CD14-positive monocyte (primary cell): ENCODE measurements around the gene TTC28. TPM values are rescaled to one million over a fixed set of nuclear protein-coding genes. Genes with fewer than 3 reads are reported as not detected.

Source experiments
- DNase-seq, 3 donors: peaks; one replicate each; pipeline ENCODE4 v3.0.0-alpha.2; 2011 to 2022
- H2AFZ ChIP-seq: 2 replicates; pipeline ENCODE4 v1.6.0; 2012; ENCODE audit warnings: mild to moderate bottlenecking, low read depth, low read length, inconsistent platforms; ENCODE audit not compliant: insufficient read depth, poor library complexity, severe bottlenecking
- H3K27ac ChIP-seq, 2 donors: 1 replicate in 1 of 2; 2 replicates in 1 of 2; pipeline ENCODE4 v1.5.1; 2012 to 2013; ENCODE audit warnings: low read length in 2 of 2, control low read depth in 1 of 2, inconsistent platforms in 1 of 2, low read depth in 1 of 2, mild to moderate bottlenecking in 1 of 2
- H3K27me3 ChIP-seq, 2 donors: one replicate each; pipeline versions ENCODE4 v1.6.0 to v1.6.1; 2011 to 2013; ENCODE audit warnings: low read length in 2 of 2; ENCODE audit not compliant: control insufficient read depth in 2 of 2, insufficient read depth in 2 of 2
- H3K36me3 ChIP-seq, 2 donors: replicated peaks in 1 of 2; 1 replicate in 1 of 2; 2 replicates in 1 of 2; pipeline versions ENCODE4 v1.5.1 to v1.6.1; 2012 to 2013; ENCODE audit warnings: low read length in 2 of 2, control low read depth in 1 of 2, inconsistent platforms in 1 of 2, mild to moderate bottlenecking in 1 of 2; ENCODE audit not compliant: insufficient read depth in 2 of 2, control insufficient read depth in 1 of 2
- H3K4me1 ChIP-seq, 2 donors: 1 replicate in 1 of 2; 2 replicates in 1 of 2; pipeline versions ENCODE4 v1.5.1 to v1.6.1; 2012 to 2013; ENCODE audit warnings: low read length in 2 of 2, control low read depth in 1 of 2, inconsistent platforms in 1 of 2, mild to moderate bottlenecking in 1 of 2, moderate library complexity in 1 of 2; ENCODE audit not compliant: insufficient read depth in 2 of 2, control insufficient read depth in 1 of 2
- H3K4me2 ChIP-seq: replicated peaks from 2 replicates; pipeline ENCODE3; 2012; ENCODE audit warnings: low read length, moderate library complexity, mild to moderate bottlenecking; ENCODE audit not compliant: poor library complexity, severe bottlenecking; ENCODE audit errors: extremely low read depth
- H3K4me3 ChIP-seq, 3 experiments: fragments of 200-600 bp in 1 of 3; sonication (generic) in 1 of 3; replicated peaks in 1 of 3; 1 replicate in 2 of 3; 2 replicates in 1 of 3; pipeline ENCODE4 v1.5.1; 2011 to 2013; ENCODE audit warnings: low read length in 3 of 3, mild to moderate bottlenecking in 3 of 3, control low read depth in 2 of 3, low read depth in 2 of 3, inconsistent platforms in 1 of 3, moderate library complexity in 1 of 3
- H3K79me2 ChIP-seq: 2 replicates; pipeline ENCODE4 v1.6.0; 2012; ENCODE audit warnings: mild to moderate bottlenecking, control low read depth, inconsistent platforms, low read length, moderate library complexity; ENCODE audit not compliant: insufficient read depth
- H3K9ac ChIP-seq: 2 replicates; pipeline ENCODE4 v1.6.0; 2017; ENCODE audit warnings: low read length, mild to moderate bottlenecking; ENCODE audit not compliant: insufficient read depth, poor library complexity, severe bottlenecking
- H3K9me3 ChIP-seq, 2 donors: replicated peaks in 1 of 2; 1 replicate in 1 of 2; 2 replicates in 1 of 2; pipeline versions ENCODE4 v1.5.1 to v1.6.1; 2012 to 2013; ENCODE audit warnings: low read length in 2 of 2, control low read depth in 1 of 2; ENCODE audit not compliant: control insufficient read depth in 1 of 2, insufficient read depth in 1 of 2
- H4K20me1 ChIP-seq: 2 replicates; pipeline ENCODE4 v1.6.0; 2012; ENCODE audit warnings: mild to moderate bottlenecking, low read length, control low read depth, moderate library complexity; ENCODE audit not compliant: insufficient read depth
- H3K27ac Mint-ChIP-seq, 7 donors: one replicate each; pipeline ENCODE4 v1.8.0; 2020; ENCODE audit warnings: mild to moderate bottlenecking in 7 of 7, mixed read lengths in 7 of 7, moderate library complexity in 6 of 7, inconsistent platforms in 2 of 7
- H3K27me3 Mint-ChIP-seq, 3 donors: one replicate each; pipeline ENCODE4 v1.8.0; 2021 to 2022; ENCODE audit warnings: low read depth in 3 of 3, mild to moderate bottlenecking in 3 of 3, mixed read lengths in 3 of 3, moderate library complexity in 3 of 3, inconsistent platforms in 1 of 3
- H3K36me3 Mint-ChIP-seq, 2 donors: one replicate each; pipeline ENCODE4 v1.8.0; 2020; ENCODE audit warnings: mixed read lengths in 2 of 2, inconsistent platforms in 1 of 2, mild to moderate bottlenecking in 1 of 2
- H3K4me1 Mint-ChIP-seq: one replicate; pipeline ENCODE4 v1.8.0; 2020; ENCODE audit warnings: mild to moderate bottlenecking, mixed read lengths
- H3K4me3 Mint-ChIP-seq, 2 donors: one replicate each; pipeline ENCODE4 v1.8.0; 2020; ENCODE audit warnings: mild to moderate bottlenecking in 2 of 2, mixed read lengths in 2 of 2, moderate library complexity in 1 of 2
- H3K9me3 Mint-ChIP-seq, 7 donors: one replicate each; pipeline ENCODE4 v1.8.0; 2020 to 2022; ENCODE audit warnings: mixed read lengths in 7 of 7, mild to moderate bottlenecking in 6 of 7, moderate library complexity in 6 of 7, inconsistent platforms in 2 of 7
- WGBS: methylation state at CpG from one replicate; pipeline ENCODE4 v1.1.5; 2013; ENCODE audit warnings: missing lambda C conversion rate; ENCODE audit not compliant: insufficient coverage; 5-methylcytosine and 5-hydroxymethylcytosine counted together
- intact Hi-C, 2 donors: fragments of 100-400 bp; cut with micrococcal nuclease; formaldehyde crosslinking; loops; one replicate each; pipeline versions ENCODE4 v1.15.0 to v1.15.1; 2023
- polyA plus RNA-seq, 3 donors: library from polyadenylated mRNA; depleted of rRNA in 1 of 3; unstranded in 2 of 3; stranded (reverse) in 1 of 3; fragments of 300-500 nt in 2 of 3; fragments of >200 nt in 1 of 3; fragmentation: Illumina TruSeq in 2 of 3; gene quantifications; 1 replicate in 2 of 3; 2 replicates in 1 of 3; pipeline ENCODE4 v1.2.3, GENCODE V29; 2012 to 2021
- TF ChIP-seq, protein P1 (sequence below): fragments of 200-600 bp; IDR thresholded peaks from one replicate; pipeline ENCODE4 v1.8.0; 2022; ENCODE audit warnings: antibody characterized with exemption, mild to moderate bottlenecking

Gene TTC28
- polyA plus RNA-seq, 3 donors: 0.24 to 0.61 TPM; not detected in 1

- Histone ChIP-seq H3K4me3 (no peak overlapping the region), H3K27ac (no peak overlapping the region), H2AFZ (no peak overlapping the region), H3K36me3 (no peaks in the 10 kb centered on the region), H3K4me1 (no peaks in the 10 kb centered on the region), H3K79me2 (no peaks in the 10 kb centered on the region), H3K4me2 (no peak overlapping the region), H4K20me1 (no peaks in the 10 kb centered on the region), H3K9me3 (no peaks in the 10 kb centered on the region), H3K27me3 (no peaks in the 10 kb centered on the region), H3K9ac (no peak overlapping the region)
- intact Hi-C loops: loop anchor here in 1 of 2 donors (5.0 kb wide), 1 partner anchor 52 kb away; no protein-coding TSS in a partner anchor
- H3K9me3 Mint-ChIP-seq: no peaks in the 10 kb centered on the region
- peaks cover 0 to 6% (median 0%) of the 10 kb centered on the region in 3 donors for H3K27me3 Mint-ChIP-seq
- TF ChIP-seq, protein P1, sequence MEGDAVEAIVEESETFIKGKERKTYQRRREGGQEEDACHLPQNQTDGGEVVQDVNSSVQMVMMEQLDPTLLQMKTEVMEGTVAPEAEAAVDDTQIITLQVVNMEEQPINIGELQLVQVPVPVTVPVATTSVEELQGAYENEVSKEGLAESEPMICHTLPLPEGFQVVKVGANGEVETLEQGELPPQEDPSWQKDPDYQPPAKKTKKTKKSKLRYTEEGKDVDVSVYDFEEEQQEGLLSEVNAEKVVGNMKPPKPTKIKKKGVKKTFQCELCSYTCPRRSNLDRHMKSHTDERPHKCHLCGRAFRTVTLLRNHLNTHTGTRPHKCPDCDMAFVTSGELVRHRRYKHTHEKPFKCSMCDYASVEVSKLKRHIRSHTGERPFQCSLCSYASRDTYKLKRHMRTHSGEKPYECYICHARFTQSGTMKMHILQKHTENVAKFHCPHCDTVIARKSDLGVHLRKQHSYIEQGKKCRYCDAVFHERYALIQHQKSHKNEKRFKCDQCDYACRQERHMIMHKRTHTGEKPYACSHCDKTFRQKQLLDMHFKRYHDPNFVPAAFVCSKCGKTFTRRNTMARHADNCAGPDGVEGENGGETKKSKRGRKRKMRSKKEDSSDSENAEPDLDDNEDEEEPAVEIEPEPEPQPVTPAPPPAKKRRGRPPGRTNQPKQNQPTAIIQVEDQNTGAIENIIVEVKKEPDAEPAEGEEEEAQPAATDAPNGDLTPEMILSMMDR: no peak
- no peak overlapping the region for H3K4me3 Mint-ChIP-seq
- no peak for DNase-seq
- no peak overlapping the region for H3K27ac Mint-ChIP-seq
- no peaks in the 10 kb centered on the region for H3K36me3 Mint-ChIP-seq
- H3K4me1 Mint-ChIP-seq: no peaks in the 10 kb centered on the region
Measured at GRCh38 chr22:28429711-28430110, 249.9 kb downstream of the TTC28 start.

- Histone ChIP-seq H3K4me3 (no peak overlapping the region), H2AFZ (no peak overlapping the region), H3K27me3 (no peaks in the 10 kb centered on the region), H3K36me3 (no peaks in the 10 kb centered on the region), H3K9ac (no peak overlapping the region), H4K20me1 (no peaks in the 10 kb centered on the region), H3K4me2 (no peak overlapping the region), H3K9me3 (no peaks in the 10 kb centered on the region), H3K4me1 (no peaks in the 10 kb centered on the region), H3K79me2 (no peaks in the 10 kb centered on the region), H3K27ac (no peak overlapping the region)
- H3K27me3 Mint-ChIP-seq: peaks cover 0 to 6% (median 2%) of the 10 kb centered on the region in 3 donors
- peaks cover 0 to under 1% (median 0%) of the 10 kb centered on the region in 7 donors for H3K9me3 Mint-ChIP-seq
- H3K36me3 Mint-ChIP-seq: no peaks in the 10 kb centered on the region
- H3K4me1 Mint-ChIP-seq: no peaks in the 10 kb centered on the region
- DNase-seq: no peak
- no peak overlapping the region for H3K27ac Mint-ChIP-seq
- intact Hi-C loops: no loop called here
- TF ChIP-seq, protein P1: no peak
- H3K4me3 Mint-ChIP-seq: no peak overlapping the region
- WGBS: no CpG with 5 or more reads among the region's 1 CpG
Measured at GRCh38 chr22:28428271-28428670, 251.4 kb downstream of the TTC28 start.
